GM12873 (cell line): Measurements from ENCODE around the gene EXOC6B.

Source experiments
- CTCF ChIP-seq: IDR thresholded peaks from 2 replicates; pipeline ENCODE4 v1.5.1; 2012; ENCODE audit warnings: low read depth, mild to moderate bottlenecking, moderate library complexity, low read length, control low read depth; ENCODE audit not compliant: insufficient read depth; ENCODE audit errors: missing control alignments

Gene EXOC6B

DNA sequence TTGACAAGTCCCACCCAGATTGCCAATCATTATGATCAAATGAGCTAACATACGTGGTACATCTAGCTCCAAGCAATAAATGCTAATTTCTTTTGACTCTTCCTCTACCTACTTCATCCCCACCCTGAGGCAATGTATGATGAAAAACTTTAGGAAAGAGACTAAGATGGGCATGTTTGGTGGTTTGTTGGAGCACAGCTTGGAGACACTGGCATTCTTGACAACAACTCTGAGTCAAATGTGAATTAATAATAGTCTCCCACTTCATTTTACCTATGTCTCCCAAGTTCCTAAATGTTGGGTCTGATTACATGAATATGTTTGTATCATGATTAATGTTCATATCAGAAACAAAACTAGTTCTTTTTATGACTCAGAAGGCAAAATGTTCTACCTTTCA, 36.6 kb downstream of the EXOC6B start:
- TF ChIP-seq CTCF, result no peak

DNA sequence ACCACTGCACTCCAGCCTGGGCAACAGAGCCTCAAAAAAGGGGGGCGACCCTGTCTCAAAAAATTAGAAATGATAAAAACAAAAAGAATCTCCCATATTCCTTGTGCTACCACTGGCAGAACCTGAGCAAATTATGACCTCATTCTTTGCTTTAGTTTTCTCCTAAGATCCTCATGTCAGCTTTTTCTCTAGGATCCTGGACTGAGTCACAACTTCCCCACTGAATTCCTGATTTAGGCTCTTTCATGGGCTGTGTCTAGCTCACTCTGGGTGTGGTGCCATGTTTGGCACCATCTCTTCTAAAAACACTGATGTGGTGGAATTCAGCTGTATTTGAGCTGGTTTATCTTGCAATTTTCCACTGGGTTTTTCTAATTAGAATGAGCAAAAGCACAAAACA, 37.1 kb downstream of the EXOC6B start:
- TF ChIP-seq CTCF, result no peak

DNA sequence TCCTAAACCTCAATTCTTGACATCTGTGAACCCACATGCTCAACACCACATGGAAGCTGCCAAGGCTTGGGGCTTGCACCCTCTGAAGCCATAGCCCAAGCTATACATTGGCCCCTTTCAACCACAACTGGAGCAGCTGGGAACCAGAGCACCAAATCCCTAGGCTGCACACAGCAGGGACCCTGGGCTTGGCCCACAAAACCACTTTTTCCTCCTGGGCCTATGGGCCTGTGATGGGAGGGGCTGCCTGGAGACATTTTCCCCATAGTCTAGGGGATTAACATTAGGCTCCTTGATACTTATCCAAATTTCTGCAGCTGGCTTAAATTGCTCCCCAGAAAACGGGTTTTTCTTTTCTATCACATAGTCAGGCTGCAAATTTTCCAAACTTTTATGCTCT, 40.3 kb downstream of the EXOC6B start:
- TF ChIP-seq CTCF, result no peak

- TF ChIP-seq CTCF, result no peak
Observed at GRCh38 chr2:72782520-72782919, 43.3 kb downstream of the EXOC6B start.

DNA sequence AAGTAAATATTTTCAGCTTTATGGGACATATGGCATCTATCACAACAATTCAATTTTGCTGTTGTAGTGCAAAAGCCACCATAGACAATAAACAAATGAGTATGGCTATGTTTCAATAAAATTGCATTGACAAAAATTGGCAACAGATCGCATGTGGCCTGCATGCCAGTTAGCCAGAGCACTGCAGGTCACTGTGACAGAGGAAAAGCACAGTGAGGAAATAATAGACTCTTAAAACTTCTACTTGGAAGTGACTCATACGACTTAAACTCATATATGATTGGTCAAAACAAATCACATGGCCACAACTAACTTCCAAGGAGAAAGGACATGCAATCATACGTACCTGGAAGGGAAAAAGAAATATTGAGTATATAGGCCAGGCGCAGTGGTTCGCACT, 44.4 kb downstream of the EXOC6B start:
- TF ChIP-seq CTCF, result no peak

DNA sequence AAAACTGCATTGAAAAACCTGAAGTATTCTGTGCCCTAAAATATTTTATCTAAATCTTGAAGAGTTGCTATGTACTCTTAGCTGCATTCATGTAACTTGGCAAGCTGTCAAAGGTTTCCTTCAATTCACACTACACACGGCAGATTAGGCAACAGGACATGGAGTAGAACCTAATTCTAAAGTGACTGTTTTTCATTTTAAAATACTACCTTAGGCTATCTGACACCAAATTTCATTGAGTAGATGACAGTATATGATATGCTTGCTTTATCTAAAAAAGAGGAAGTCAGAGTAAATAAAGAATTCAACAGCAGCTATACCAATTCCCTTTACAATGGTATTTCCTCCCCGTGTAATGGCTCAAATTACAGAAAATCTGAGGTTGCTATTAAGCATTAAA, 45.4 kb downstream of the EXOC6B start:
- TF ChIP-seq CTCF, result no peak

DNA sequence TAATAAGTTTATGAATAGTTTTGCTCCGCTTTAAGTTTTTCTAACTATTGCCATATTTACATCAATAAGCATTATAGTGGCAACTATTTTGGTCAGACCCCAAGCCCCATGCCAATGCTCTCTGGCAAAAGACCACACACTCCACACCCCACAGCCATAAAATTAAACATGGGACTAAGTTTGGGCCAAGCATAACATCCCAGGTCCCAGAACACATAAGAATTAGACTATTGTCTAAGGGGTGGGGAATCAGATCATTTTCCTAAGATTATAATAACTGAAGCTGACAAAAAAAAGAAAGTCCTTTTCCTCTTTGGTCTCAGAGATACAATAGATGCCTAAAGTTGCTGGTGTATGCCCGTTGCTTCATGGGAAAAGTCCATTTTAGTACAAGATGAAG, 46.3 kb downstream of the EXOC6B start:
- TF ChIP-seq CTCF, result no peak

DNA sequence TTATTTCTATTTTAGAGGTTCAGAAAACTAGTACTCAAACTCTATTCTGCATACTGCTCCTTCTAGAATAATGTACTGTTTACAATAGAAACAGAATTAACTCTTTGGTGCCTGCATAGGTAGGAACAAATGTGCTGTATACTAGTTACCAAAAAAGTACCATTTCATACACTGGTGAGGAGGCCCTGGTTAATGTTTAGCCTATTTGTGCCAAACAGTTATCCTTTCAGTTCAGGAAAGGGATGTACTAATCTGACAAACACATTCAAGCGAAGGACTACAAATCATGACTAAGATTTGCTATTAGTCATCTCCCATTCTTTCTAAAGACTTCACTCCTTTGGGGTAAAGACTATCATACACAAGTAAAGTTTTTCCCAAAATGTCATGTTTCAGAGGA, 47.4 kb downstream of the EXOC6B start:
- no peak for TF ChIP-seq CTCF
